ENCODE data around the gene IFI27L1.
"Not testable (repeated sequence)": the region's sequence is repeated elsewhere in the genome, so short reads cannot be mapped to it uniquely, and the experiment has no call there.

IFI27L1 gene

GRCh38 chr14:94048691-94049624 lies 32.2 kb upstream of the IFI27L1 start:
- DNase-seq = no peak

DNA sequence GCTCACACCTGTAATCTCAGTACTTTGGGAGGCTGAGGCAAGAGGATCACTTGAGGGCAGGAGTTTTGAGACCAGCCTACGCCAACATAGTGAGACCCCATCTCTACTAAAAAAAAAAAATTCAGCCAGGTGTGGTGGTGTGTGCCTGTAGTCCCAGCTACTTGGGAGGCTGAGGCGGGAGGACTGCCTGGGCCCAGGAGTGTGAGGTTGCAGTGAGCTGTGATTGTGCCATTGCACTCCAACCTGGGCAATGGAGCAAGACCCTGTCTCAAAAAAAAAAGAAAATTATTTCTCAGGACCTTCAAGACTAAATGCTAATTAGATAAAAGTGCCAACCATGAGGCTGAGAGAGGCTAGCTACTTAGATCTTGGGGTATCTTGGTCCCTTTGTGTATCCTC lies 31.5 kb upstream of the IFI27L1 start:
- no peak for DNase-seq

GRCh38 chr14:94050231-94050880 lies 30.8 kb upstream of the IFI27L1 start:
- no peak for DNase-seq

DNA sequence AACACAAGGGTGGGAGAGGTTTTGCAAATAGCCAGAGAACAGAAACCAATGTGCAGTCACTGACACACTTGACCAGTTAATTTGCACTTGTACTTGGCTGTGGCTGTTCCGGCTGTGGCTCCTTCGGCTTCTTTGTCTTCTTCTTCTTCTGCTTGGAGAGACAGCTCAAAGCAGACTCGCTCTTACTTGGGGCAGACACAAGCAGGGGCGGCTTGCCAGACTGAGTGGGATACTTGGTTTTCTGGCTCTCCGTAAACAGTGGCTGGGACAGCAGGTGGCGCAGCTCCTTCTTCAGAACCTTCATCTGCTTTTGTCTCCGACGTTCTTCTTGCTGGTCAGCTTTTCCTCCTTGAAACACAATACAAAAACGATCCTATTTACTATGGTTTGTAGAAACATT lies 30.0 kb upstream of the IFI27L1 start:
- DNase-seq = no peak

- DNase-seq = no peak
These were observed 29.3 kb upstream of the IFI27L1 start for GRCh38 chr14:94051779-94052178.

GRCh38 chr14:94052199-94052598 lies 28.9 kb upstream of the IFI27L1 start:
- DNase-seq = no peak

- DNase-seq = no peak
These were observed 28.4 kb upstream of the IFI27L1 start for GRCh38 chr14:94052662-94053061.

GRCh38 chr14:94054401-94054800 lies 26.7 kb upstream of the IFI27L1 start:
- no peak for DNase-seq

DNA sequence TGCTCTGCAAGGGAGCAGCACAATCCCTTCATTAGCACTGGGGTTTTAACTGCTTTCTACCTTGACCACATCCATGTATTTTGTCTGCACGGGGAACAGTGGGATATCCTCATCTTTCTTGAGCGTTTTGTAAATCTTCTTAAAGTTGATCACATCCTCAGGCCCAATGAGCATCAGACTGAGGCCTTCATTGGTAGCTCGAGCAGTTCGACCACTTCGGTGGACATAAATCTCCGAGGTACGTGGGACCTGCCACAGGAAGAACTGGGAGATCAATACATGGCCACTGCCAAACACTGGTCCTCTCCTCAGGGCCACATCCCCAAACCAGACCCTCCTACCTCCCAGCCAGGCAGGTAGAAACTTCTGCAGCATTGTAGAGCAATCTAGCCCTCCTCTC lies 26.2 kb upstream of the IFI27L1 start:
- DNase-seq = no peak

- DNase-seq = no peak
These were observed 24.4 kb upstream of the IFI27L1 start for GRCh38 chr14:94056579-94057308.

- no peak for DNase-seq
These were observed 22.9 kb upstream of the IFI27L1 start for GRCh38 chr14:94058128-94058673.

- DNase-seq = no peak
These were observed 22.4 kb upstream of the IFI27L1 start for GRCh38 chr14:94058674-94059138.

DNA sequence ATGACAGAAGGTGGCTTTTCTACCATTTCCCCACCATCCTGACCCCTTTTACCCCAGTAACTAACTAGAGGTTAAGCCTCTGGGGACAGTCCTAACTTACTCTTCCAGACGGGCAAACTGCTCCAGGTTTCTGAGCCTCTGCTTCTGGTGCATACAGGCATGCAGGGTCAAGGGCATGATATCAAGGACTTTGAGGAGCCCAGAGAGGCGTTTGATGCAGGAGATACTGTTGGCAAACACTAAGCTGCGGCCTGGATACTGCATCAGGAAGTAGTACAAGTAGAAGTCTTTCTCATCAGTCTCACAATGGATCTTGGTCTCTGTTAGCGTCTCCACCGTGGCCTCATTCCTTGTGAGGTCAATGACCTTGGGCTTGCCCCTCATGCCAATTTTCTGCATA lies 21.1 kb upstream of the IFI27L1 start:
- DNase-seq = no peak

DNA sequence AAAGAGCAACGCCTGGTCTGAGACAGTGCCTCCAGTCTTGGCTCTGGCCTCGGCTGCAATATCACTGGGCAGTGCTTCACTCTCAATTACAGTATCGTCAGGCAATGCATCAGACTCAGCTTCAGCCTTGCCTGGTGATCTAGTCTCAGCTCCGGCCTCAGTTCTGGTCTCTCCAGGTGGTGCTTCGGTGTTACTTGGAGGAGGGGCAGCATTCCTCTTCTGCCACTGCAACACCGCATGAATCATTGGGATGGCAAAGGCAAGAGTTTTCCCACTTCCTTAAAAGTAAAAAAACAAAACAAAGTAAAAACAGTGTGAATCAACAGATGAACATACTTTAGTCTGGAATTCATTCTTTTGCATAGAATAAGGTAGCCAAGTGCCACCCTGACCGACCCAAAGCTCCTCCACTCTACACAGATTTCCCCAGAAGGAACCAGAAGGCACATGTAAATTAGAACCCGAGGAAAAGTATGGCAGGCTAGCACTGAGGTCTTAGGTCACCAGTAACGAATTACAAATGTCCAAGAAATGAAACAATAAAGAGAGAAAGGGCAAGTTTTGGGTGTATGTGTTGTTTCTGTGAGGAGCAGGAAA lies 18.7 kb upstream of the IFI27L1 start:
- no peak for DNase-seq

DNA sequence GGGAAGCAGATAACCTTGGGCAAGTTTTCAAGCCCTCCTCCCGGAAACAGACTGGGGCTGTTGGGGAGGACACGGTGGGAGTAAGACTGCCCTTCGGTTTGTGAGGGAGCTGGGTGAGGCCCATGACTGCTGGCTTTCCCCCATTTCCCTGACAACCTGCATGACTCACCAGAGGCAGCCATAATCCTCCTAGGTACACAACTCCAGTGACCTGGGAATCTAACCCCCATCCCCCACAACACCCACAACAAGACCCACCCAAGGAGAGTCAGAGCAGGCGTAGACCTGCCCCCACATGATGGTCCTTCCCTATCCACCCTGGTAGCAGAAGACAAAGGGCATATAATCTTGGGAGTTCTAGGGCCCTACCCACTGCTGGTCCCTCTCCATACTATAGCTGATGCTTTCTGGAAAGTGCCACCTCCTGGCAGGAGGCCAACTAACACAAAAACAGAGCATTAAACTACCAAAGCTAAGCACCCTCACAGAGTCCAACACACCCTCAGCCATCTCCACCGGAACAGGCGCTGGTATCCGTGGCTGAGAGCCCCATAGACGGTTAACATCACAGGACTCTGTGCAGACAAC lies 14.9 kb upstream of the IFI27L1 start:
- no peak for DNase-seq

DNA sequence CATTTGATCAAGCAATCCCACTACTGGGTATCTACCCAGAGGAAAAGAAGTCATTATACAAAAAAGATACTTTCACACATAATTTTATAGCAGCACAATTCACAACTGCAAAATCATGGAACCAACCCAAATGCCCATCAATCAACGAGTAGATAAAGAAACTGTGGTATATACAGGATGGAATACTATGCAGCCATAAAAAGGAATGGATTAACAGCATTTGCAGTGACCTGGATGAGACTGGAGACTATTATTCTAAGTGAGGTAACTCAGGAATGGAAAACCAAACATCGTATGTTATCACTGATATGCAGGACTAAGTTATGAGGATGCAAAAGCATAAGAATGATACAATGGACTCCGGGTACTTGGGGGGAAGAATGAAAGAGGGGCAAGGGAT lies 9.0 kb upstream of the IFI27L1 start:
- not testable (repeated sequence) for DNase-seq

- DNase-seq = no peak
These were observed 6.6 kb upstream of the IFI27L1 start for GRCh38 chr14:94074534-94074933.

DNA sequence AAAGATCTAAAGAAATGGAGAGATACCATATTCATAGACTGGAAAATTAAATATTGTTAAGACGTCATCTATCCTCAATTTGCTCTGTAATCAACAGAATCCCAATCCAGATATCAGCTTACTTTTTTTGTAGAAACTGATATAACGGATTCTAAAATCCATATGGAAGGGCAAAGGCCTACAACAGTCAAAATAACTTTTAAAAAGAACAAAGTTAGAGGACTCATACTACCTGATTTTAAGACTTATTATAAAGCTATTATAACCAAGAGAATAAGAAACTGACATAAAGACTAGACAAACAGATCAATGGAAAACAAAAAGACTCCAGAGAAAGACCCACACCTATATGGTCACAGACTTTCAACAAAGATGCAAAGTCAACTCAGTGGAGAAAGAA lies 6.1 kb upstream of the IFI27L1 start:
- DNase-seq = no peak

DNA sequence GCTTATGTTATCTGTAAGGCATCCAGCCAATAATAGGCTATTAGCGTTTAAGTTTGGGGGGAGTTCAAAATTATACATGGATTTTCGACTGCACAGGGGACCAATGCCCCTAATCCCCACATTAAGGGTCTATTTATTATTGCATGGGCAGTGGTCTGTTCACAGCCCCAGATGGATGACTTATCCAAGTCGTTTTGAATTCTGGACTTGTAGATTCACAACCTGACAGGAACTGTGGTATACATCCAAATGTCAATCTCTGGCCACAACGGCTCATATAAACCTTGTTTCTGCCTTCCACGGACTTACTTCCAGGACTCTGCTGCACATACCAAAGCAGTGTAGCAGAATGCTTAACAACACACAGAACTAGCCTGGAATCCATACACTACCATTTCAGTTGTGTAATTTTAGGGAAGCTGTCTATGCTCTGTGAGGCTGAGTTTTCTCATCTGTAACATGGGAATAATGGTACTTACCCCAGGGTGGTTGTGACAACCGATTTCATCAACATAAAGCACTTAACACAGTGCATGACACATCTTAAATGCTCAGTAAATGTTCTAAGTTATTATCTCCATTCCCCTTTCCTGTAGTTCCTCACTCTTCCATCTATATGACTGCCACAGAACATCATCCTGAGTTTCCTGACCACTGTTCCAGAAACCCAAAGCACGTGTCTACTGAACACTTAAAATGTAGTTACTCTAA lies 3.8 kb upstream of the IFI27L1 start:
- no peak for DNase-seq

DNA sequence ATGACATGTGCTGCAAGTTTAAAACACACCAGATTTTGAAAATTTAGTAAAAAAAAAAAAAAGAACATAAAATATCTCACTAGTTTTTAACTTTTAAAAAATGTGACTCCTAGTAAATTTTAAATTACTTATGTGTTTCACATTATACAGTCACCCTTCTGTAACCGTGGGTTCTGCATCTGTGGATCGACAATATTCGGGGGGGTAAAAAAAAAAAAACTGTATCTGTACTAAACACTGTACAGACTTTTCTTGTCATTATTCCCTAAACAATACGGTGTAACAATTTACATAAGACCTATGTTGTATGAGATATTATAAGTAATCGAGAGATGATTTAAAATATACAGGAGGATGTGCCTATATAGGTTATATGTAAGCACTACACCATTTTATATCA lies 3.3 kb upstream of the IFI27L1 start:
- no peak for DNase-seq

- DNase-seq = no peak
These were observed 1.1 kb upstream of the IFI27L1 start for GRCh38 chr14:94079891-94080620.
